CD4-positive, alpha-beta T cell (primary cell): ENCODE data around the gene STRBP. TPM values are rescaled to one million over a fixed set of nuclear protein-coding genes. Genes with fewer than 3 reads are reported as not detected.

ENCODE experiments used
- ATAC-seq: fragments of 200-7000 bp; cut with Tn5 transposase; one replicate; pipeline ENCODE4 v1.10.0; 2022; ENCODE audit warnings: mild to moderate bottlenecking; ENCODE audit not compliant: poor library complexity
- CTCF ChIA-PET: fragments of 350-600 bp; sonication (Branson Sonifier 250); formaldehyde crosslinking; loops from one replicate; lab custom pipeline; 2021; ENCODE audit warnings: antibody characterized with exemption, inconsistent platforms; lab: Charles Lee
- POLR2A ChIA-PET: fragments of 350-600 bp; sonication (Branson Sonifier 250); formaldehyde crosslinking; loops from one replicate; lab custom pipeline; 2021; ENCODE audit warnings: antibody characterized with exemption, inconsistent platforms; lab: Charles Lee
- DNase-seq, 14 experiments: peaks; one replicate each; pipeline ENCODE4 v3.0.0-alpha.2; 2013 to 2020; ENCODE audit warnings: mixed read lengths in 2 of 14
- H3K27ac ChIP-seq, 2 donors: one replicate each; pipeline versions ENCODE4 v1.5.1 to v1.7.0; 2013; ENCODE audit warnings: low read length in 2 of 2, low read depth in 1 of 2, mild to moderate bottlenecking in 1 of 2
- H3K27me3 ChIP-seq, 2 experiments: 1 replicate in 1 of 2; 2 replicates in 1 of 2; pipeline versions ENCODE4 v1.6.1 to v1.7.0; 2013; ENCODE audit warnings: low read length in 2 of 2, control low read depth in 1 of 2, mild to moderate bottlenecking in 1 of 2, moderate library complexity in 1 of 2; ENCODE audit not compliant: insufficient read depth in 2 of 2, control insufficient read depth in 1 of 2
- H3K36me3 ChIP-seq: one replicate; pipeline ENCODE4 v1.6.1; 2013; ENCODE audit warnings: low read length, control low read depth; ENCODE audit not compliant: insufficient read depth
- H3K4me1 ChIP-seq: one replicate; pipeline ENCODE4 v1.6.1; 2013; ENCODE audit warnings: low read length, control low read depth; ENCODE audit not compliant: insufficient read depth
- H3K4me3 ChIP-seq: one replicate; pipeline ENCODE4 v1.5.1; 2013; ENCODE audit warnings: mild to moderate bottlenecking, low read length, moderate library complexity
- H3K9me3 ChIP-seq, 2 experiments: 1 replicate in 1 of 2; 2 replicates in 1 of 2; pipeline versions ENCODE4 v1.6.1 to v1.7.0; 2013; ENCODE audit warnings: low read length in 2 of 2, mild to moderate bottlenecking in 2 of 2, control low read depth in 1 of 2, moderate library complexity in 1 of 2; ENCODE audit not compliant: control insufficient read depth in 1 of 2, insufficient read depth in 1 of 2
- H3K27ac Mint-ChIP-seq: one replicate; pipeline ENCODE4 v1.8.0; 2020; ENCODE audit warnings: mixed read lengths
- H3K27me3 Mint-ChIP-seq: one replicate; pipeline ENCODE4 v1.8.0; 2021; ENCODE audit warnings: mixed read lengths
- H3K36me3 Mint-ChIP-seq: one replicate; pipeline ENCODE4 v1.8.0; 2021; ENCODE audit warnings: low read depth, mixed read lengths
- H3K4me1 Mint-ChIP-seq: one replicate; pipeline ENCODE4 v1.8.0; 2021; ENCODE audit warnings: low read depth, mixed read lengths
- H3K4me3 Mint-ChIP-seq: one replicate; pipeline ENCODE4 v1.8.0; 2020; ENCODE audit warnings: mild to moderate bottlenecking, mixed read lengths
- H3K9me3 Mint-ChIP-seq: one replicate; pipeline ENCODE4 v1.8.0; 2020; ENCODE audit warnings: mixed read lengths
- intact Hi-C, 2 experiments: fragments of 100-400 bp; cut with DNase I in 1 of 2; cut with micrococcal nuclease in 1 of 2; formaldehyde crosslinking; loops; one replicate each; pipeline versions ENCODE4 v1.15.1 to v1.9.0; 2023 to 2025; cut with DNase I, micrococcal nuclease
- total RNA-seq, 174 experiments: library from RNA in 2 of 174; stranded (reverse) in 2 of 174; gene quantifications; one replicate each; pipeline ENCODE4 v1.2.3 and lab custom pipeline; 2021 to 2026
- TF ChIP-seq, protein P1 (sequence below): fragments of 200-600 bp; IDR thresholded peaks from one replicate; pipeline ENCODE4 v1.8.0; 2022; ENCODE audit warnings: antibody characterized with exemption, mild to moderate bottlenecking

The STRBP gene
- total RNA-seq, 2 experiments from 2014 or later: 10.9 to 12.0 TPM

DNA sequence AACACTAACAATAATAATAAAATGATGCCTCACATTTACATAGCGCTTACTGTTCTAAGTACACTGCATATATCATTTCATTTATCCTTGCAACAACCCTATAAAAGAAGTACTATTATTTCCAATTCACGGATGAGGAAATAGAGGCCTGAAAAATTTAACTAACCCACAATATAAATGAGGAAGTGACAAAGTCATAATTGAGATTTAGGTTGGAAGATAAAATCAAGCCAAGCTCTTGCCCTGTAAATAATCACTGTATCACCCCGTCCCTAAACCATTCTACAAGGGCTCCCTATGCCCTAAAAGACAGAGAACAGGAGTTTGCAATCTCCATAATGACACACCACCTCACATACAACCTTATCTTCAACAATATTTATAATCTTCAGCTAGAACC, 49.6 kb downstream of the STRBP start:
- ChIA-PET CTCF (interaction anchor here (0.7 to 0.8 kb wide), 2 partner anchors 10 to 19 kb away, joined by 3 read pairs; no protein-coding TSS in a partner anchor), POLR2A (no interaction called here)
- no peaks in the 10 kb centered on the region for H3K9me3 Mint-ChIP-seq
- no peak for DNase-seq
- TF ChIP-seq, protein P1, sequence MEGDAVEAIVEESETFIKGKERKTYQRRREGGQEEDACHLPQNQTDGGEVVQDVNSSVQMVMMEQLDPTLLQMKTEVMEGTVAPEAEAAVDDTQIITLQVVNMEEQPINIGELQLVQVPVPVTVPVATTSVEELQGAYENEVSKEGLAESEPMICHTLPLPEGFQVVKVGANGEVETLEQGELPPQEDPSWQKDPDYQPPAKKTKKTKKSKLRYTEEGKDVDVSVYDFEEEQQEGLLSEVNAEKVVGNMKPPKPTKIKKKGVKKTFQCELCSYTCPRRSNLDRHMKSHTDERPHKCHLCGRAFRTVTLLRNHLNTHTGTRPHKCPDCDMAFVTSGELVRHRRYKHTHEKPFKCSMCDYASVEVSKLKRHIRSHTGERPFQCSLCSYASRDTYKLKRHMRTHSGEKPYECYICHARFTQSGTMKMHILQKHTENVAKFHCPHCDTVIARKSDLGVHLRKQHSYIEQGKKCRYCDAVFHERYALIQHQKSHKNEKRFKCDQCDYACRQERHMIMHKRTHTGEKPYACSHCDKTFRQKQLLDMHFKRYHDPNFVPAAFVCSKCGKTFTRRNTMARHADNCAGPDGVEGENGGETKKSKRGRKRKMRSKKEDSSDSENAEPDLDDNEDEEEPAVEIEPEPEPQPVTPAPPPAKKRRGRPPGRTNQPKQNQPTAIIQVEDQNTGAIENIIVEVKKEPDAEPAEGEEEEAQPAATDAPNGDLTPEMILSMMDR: no peak
- ATAC-seq: no peak
- intact Hi-C loops: no loop called here
- no peaks in the 10 kb centered on the region for H3K27me3 ChIP-seq
- no peak overlapping the region for H3K4me3 ChIP-seq
- H3K4me1 Mint-ChIP-seq: peaks cover 15% of the 10 kb centered on the region
- H3K36me3 Mint-ChIP-seq: peaks cover 8% of the 10 kb centered on the region
- no peaks in the 10 kb centered on the region for H3K9me3 ChIP-seq
- H3K4me1 ChIP-seq: no peaks in the 10 kb centered on the region
- no peaks in the 10 kb centered on the region for H3K36me3 ChIP-seq
- no peak overlapping the region for H3K27ac ChIP-seq
- H3K27ac Mint-ChIP-seq: no peak overlapping the region
- H3K27me3 Mint-ChIP-seq: no peaks in the 10 kb centered on the region
- H3K4me3 Mint-ChIP-seq: no peak overlapping the region

DNA sequence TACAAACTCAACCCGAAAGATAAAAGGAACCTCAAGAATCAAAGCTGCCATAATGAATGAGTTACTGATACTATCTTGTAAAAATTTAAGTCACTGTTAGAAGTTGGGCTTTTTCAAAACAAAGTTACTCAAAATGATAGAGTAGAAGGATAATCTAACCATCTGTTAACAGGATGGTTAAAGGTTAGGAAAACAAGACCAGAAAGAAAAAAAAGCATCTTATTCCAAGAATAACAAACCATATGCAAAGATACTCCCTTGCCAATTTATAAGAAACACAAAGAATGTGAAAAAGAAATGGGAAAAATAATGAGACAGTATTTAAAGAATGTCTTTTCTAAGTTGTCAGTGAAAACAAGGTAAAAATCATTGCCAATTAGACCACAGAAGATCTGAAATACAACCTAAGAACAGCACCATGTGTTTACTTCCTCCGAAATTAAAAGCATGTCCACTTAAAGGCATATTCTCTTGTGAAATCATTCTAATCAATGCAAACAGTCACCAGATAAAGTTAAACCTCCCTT, 51.2 kb downstream of the STRBP start:
- Mint-ChIP-seq H3K9me3 (no peaks in the 10 kb centered on the region), H3K27ac (no peak overlapping the region), H3K27me3 (no peaks in the 10 kb centered on the region), H3K4me3 (no peak overlapping the region), H3K4me1 (peaks cover 19% of the 10 kb centered on the region), H3K36me3 (peaks cover 8% of the 10 kb centered on the region)
- no peak overlapping the region for H3K4me3 ChIP-seq
- intact Hi-C loops: no loop called here
- H3K36me3 ChIP-seq: no peaks in the 10 kb centered on the region
- no peak for DNase-seq
- TF ChIP-seq, protein P1: no peak
- H3K27me3 ChIP-seq: no peaks in the 10 kb centered on the region
- H3K9me3 ChIP-seq: no peaks in the 10 kb centered on the region
- no peak overlapping the region for H3K27ac ChIP-seq
- no peak for ATAC-seq
- ChIA-PET CTCF (interaction anchor here (1.4 kb wide), 1 partner anchor 9 kb away, joined by 4 read pairs; no protein-coding TSS in a partner anchor), POLR2A (no interaction called here)
- H3K4me1 ChIP-seq: no peaks in the 10 kb centered on the region

DNA sequence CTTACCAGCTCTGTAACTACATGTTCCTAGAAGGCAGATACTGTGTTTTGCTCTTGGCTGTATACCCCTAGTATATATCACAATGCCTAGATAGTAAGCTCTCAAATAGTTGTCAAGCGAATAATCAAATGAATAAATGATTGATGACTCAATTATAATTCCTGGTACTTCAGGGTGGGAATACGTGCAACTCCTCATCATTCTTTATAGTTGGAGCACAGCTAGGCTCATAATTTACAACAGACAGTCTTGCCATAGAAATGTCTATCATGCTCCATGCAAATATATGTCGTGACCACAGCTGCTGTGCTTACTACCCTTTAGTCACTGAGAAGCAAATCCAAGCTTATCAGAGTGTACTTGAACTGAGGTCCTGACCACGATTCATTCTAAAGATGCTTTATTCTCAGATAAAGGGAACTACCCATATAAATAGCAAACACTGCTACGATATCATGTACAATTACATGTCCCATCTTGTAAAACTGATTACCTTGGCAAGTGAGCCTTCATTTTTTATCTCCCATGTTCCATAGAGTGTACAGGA, 52.1 kb downstream of the STRBP start:
- H3K27me3 Mint-ChIP-seq: no peaks in the 10 kb centered on the region
- no peak overlapping the region for H3K27ac ChIP-seq
- ATAC-seq: no peak
- CTCF ChIA-PET: no interaction called here
- no peak overlapping the region for H3K4me3 Mint-ChIP-seq
- H3K36me3 Mint-ChIP-seq: no peaks in the 10 kb centered on the region
- TF ChIP-seq, protein P1: no peak
- intact Hi-C loops: no loop called here
- H3K4me3 ChIP-seq: no peak overlapping the region
- H3K27me3 ChIP-seq: no peaks in the 10 kb centered on the region
- no peak for DNase-seq
- H3K4me1 Mint-ChIP-seq: peaks cover 19% of the 10 kb centered on the region
- H3K9me3 Mint-ChIP-seq: no peaks in the 10 kb centered on the region
- no peaks in the 10 kb centered on the region for H3K9me3 ChIP-seq
- no peaks in the 10 kb centered on the region for H3K36me3 ChIP-seq
- no peak overlapping the region for H3K27ac Mint-ChIP-seq
- H3K4me1 ChIP-seq: no peaks in the 10 kb centered on the region
- POLR2A ChIA-PET: no interaction called here
